K562 (cell line): Measurements from ENCODE around the gene PKD1.
"Not testable (repeated sequence)": the region's sequence is repeated elsewhere in the genome, so short reads cannot be mapped to it uniquely, and the experiment has no call there.

Experiments used
- CHD2 ChIP-seq: IDR thresholded peaks from 2 replicates; pipeline ENCODE4 v1.6.1; 2011; ENCODE audit warnings: low read depth, low read length
- ESRRA ChIP-seq: fragments of 450-650 bp; IDR thresholded peaks from 2 replicates; pipeline ENCODE4 v1.6.1; 2014; ENCODE audit warnings: low read depth, mild to moderate bottlenecking, moderate library complexity, borderline replicate concordance
- JUN ChIP-seq, 2 experiments: sonication (generic) in 1 of 2; formaldehyde crosslinking in 1 of 2; IDR thresholded peaks; 2 replicates each; pipeline versions ENCODE4 v1.6.1 to v1.8.0; 2012 to 2022; ENCODE audit warnings: borderline replicate concordance in 2 of 2, mild to moderate bottlenecking in 2 of 2, improper control_type of control experiment in 1 of 2, low read depth in 1 of 2, low read length in 1 of 2, missing genetic modification reagents in 1 of 2
- POLR2AphosphoS5 ChIP-seq: IDR thresholded peaks from 2 replicates; pipeline ENCODE4 v1.6.1; 2011; ENCODE audit warnings: mild to moderate bottlenecking, low read depth, low read length, moderate library complexity; ENCODE audit not compliant: control insufficient read depth, insufficient read depth
- SIN3A ChIP-seq, 2 experiments: fragments of 150-350 bp in 1 of 2; IDR thresholded peaks; 2 replicates each; pipeline ENCODE4 v1.6.1; 2011 to 2016; ENCODE audit warnings: borderline replicate concordance in 2 of 2, low read depth in 2 of 2, low read length in 2 of 2, mild to moderate bottlenecking in 2 of 2, moderate library complexity in 2 of 2; ENCODE audit not compliant: control insufficient read depth in 1 of 2
- TARDBP ChIP-seq: fragments of 450-650 bp; IDR thresholded peaks from 2 replicates; pipeline ENCODE4 v1.6.1; 2016
- ZNF134 ChIP-seq: fragments of 250-450 bp; sonication (Bioruptor Pico); conservative IDR thresholded peaks from 2 replicates; pipeline ENCODE4 v1.4.0; 2020
- TF ChIP-seq, protein P1 (sequence below), 3 experiments: fragments of 200-800 bp in 1 of 3; fragments of 250-450 bp in 1 of 3; fragments of 450-650 bp in 1 of 3; sonication (Bioruptor Pico) in 1 of 3; sonication (Bioruptor generic) in 1 of 3; formaldehyde crosslinking in 1 of 3; IDR thresholded peaks; 2 replicates each; pipeline versions ENCODE4 v1.6.1 to v1.8.0; 2016 to 2022; ENCODE audit warnings: mild to moderate bottlenecking in 2 of 3, missing genetic modification characterization in 2 of 3, missing compliant biosample characterization in 1 of 3, moderate library complexity in 1 of 3
- TF ChIP-seq, protein P2 (sequence below), 3 experiments: IDR thresholded peaks in 2 of 3; conservative IDR thresholded peaks in 1 of 3; 2 replicates each; pipeline ENCODE4 v1.5.1; 2011 to 2012; ENCODE audit warnings: low read length in 3 of 3, mild to moderate bottlenecking in 3 of 3, control low read depth in 2 of 3, improper control_type of control experiment in 1 of 3, inconsistent platforms in 1 of 3, low read depth in 1 of 3, mixed read lengths in 1 of 3, moderate library complexity in 1 of 3; ENCODE audit not compliant: insufficient read depth in 2 of 3

DNA sequence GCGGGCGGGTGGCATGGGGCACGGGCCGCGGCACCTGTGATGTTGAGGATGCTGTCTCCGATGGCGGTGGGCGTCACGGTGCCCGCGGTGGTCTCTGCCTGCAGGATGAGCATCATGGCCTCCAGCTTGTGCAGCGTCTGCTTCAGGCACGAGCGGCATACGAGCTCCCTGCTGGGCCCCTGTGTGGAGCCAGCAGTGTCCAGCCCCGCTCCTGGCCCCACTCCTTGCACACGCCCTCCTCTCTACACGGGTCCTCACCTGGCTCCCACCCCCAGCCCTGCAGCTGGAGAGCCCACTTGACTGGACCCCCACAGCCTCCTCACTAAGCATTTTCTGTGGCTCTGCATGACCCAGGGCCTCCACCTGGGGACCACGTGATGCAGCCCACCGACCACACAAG, 31.2 kb downstream of the PKD1 start:
- TF ChIP-seq JUN (IDR thresholded peaks at IDR 0.05; ENCODE audit: borderline replicate concordance, low read depth, low read length); JUN (CRISPR knock-in tag; IDR thresholded peaks at IDR 0.05; ENCODE audit: borderline replicate concordance); CHD2; SIN3A (IDR thresholded peaks at IDR 0.05; ENCODE audit: borderline replicate concordance in 2 of 2, control insufficient read depth in 1 of 2, low read depth in 2 of 2, low read length in 2 of 2); POLR2AphosphoS5; TARDBP; ZNF134 (CRISPR knock-in tag); ESRRA: not testable (repeated sequence)
- TF ChIP-seq, protein P1, sequence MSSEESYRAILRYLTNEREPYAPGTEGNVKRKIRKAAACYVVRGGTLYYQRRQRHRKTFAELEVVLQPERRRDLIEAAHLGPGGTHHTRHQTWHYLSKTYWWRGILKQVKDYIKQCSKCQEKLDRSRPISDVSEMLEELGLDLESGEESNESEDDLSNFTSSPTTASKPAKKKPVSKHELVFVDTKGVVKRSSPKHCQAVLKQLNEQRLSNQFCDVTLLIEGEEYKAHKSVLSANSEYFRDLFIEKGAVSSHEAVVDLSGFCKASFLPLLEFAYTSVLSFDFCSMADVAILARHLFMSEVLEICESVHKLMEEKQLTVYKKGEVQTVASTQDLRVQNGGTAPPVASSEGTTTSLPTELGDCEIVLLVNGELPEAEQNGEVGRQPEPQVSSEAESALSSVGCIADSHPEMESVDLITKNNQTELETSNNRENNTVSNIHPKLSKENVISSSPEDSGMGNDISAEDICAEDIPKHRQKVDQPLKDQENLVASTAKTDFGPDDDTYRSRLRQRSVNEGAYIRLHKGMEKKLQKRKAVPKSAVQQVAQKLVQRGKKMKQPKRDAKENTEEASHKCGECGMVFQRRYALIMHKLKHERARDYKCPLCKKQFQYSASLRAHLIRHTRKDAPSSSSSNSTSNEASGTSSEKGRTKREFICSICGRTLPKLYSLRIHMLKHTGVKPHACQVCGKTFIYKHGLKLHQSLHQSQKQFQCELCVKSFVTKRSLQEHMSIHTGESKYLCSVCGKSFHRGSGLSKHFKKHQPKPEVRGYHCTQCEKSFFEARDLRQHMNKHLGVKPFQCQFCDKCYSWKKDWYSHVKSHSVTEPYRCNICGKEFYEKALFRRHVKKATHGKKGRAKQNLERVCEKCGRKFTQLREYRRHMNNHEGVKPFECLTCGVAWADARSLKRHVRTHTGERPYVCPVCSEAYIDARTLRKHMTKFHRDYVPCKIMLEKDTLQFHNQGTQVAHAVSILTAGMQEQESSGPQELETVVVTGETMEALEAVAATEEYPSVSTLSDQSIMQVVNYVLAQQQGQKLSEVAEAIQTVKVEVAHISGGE (CRISPR knock-in tag; IDR thresholded peaks at IDR 0.05): not testable (repeated sequence)
- TF ChIP-seq, protein P2, sequence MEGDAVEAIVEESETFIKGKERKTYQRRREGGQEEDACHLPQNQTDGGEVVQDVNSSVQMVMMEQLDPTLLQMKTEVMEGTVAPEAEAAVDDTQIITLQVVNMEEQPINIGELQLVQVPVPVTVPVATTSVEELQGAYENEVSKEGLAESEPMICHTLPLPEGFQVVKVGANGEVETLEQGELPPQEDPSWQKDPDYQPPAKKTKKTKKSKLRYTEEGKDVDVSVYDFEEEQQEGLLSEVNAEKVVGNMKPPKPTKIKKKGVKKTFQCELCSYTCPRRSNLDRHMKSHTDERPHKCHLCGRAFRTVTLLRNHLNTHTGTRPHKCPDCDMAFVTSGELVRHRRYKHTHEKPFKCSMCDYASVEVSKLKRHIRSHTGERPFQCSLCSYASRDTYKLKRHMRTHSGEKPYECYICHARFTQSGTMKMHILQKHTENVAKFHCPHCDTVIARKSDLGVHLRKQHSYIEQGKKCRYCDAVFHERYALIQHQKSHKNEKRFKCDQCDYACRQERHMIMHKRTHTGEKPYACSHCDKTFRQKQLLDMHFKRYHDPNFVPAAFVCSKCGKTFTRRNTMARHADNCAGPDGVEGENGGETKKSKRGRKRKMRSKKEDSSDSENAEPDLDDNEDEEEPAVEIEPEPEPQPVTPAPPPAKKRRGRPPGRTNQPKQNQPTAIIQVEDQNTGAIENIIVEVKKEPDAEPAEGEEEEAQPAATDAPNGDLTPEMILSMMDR (IDR thresholded peaks at IDR 0.05 in 2 of 3, conservative IDR thresholded peaks at IDR 0.05 in 1 of 3; ENCODE audit: insufficient read depth in 2 of 3, low read depth in 1 of 3, low read length in 3 of 3): not testable (repeated sequence)
